H9 (cell line): Measurements from ENCODE around the gene ACAD10. TPM values are rescaled to one million over a fixed set of nuclear protein-coding genes. Genes with fewer than 3 reads are reported as not detected.

Source experiments
- DNase-seq: peaks from one replicate; pipeline ENCODE4 v3.0.0-alpha.2; 2017
- H2AFZ ChIP-seq: one replicate; pipeline ENCODE4 v1.6.1; 2013; ENCODE audit warnings: mild to moderate bottlenecking, low read length, control low read depth, moderate library complexity
- H2AK5ac ChIP-seq: 2 replicates; pipeline ENCODE4 v1.6.1; 2013; ENCODE audit warnings: low read length, control low read depth, mixed read lengths; ENCODE audit not compliant: insufficient read length
- H2BK120ac ChIP-seq: one replicate; pipeline ENCODE4 v1.6.1; 2013; ENCODE audit warnings: low read depth, mild to moderate bottlenecking, low read length, control low read depth, inconsistent platforms; ENCODE audit not compliant: poor library complexity, severe bottlenecking
- H2BK12ac ChIP-seq: 2 replicates; pipeline ENCODE4 v1.6.1; 2013; ENCODE audit warnings: low read length, control low read depth, mixed read lengths, low read depth; ENCODE audit not compliant: insufficient read length
- H2BK15ac ChIP-seq: 2 replicates; pipeline ENCODE4 v1.6.1; 2013; ENCODE audit warnings: low read depth, low read length, control low read depth
- H2BK20ac ChIP-seq: one replicate; pipeline ENCODE4 v1.6.1; 2013; ENCODE audit warnings: low read depth, mild to moderate bottlenecking, low read length, control low read depth, inconsistent platforms; ENCODE audit not compliant: poor library complexity, severe bottlenecking
- H2BK5ac ChIP-seq: 2 replicates; pipeline ENCODE4 v1.6.1; 2013; ENCODE audit warnings: low read length, control low read depth, mixed read lengths; ENCODE audit not compliant: insufficient read length
- H3K14ac ChIP-seq: 2 replicates; pipeline ENCODE4 v1.6.1; 2013; ENCODE audit warnings: low read length, control low read depth; ENCODE audit not compliant: insufficient read depth
- H3K18ac ChIP-seq: 2 replicates; pipeline ENCODE4 v1.6.1; 2013; ENCODE audit warnings: low read depth, mild to moderate bottlenecking, mixed read lengths, low read length, control low read depth; ENCODE audit not compliant: insufficient read length
- H3K23ac ChIP-seq: 2 replicates; pipeline ENCODE4 v1.6.1; 2013; ENCODE audit warnings: low read length, control low read depth, mixed read lengths, low read depth; ENCODE audit not compliant: insufficient read length
- H3K23me2 ChIP-seq: 2 replicates; pipeline ENCODE4 v1.6.1; 2013; ENCODE audit warnings: low read depth, mild to moderate bottlenecking, mixed read lengths, low read length, control low read depth; ENCODE audit not compliant: insufficient read length, poor library complexity, severe bottlenecking
- H3K27ac ChIP-seq: 2 replicates; pipeline ENCODE4 v1.5.1; 2013; ENCODE audit warnings: low read length, control low read depth, mixed read lengths, low read depth; ENCODE audit not compliant: insufficient read length
- H3K27me3 ChIP-seq: 2 replicates; pipeline ENCODE4 v1.6.1; 2013; ENCODE audit warnings: low read length, control low read depth, inconsistent platforms; ENCODE audit not compliant: insufficient read depth
- H3K4ac ChIP-seq: 2 replicates; pipeline ENCODE4 v1.6.1; 2013; ENCODE audit warnings: low read depth, mild to moderate bottlenecking, control low read depth, inconsistent platforms, low read length, moderate library complexity
- H3K4me1 ChIP-seq: 2 replicates; pipeline ENCODE4 v1.6.1; 2013; ENCODE audit warnings: low read length, control low read depth, inconsistent platforms; ENCODE audit not compliant: insufficient read depth
- H3K4me2 ChIP-seq: 2 replicates; pipeline ENCODE4 v1.6.1; 2013; ENCODE audit warnings: low read length, control low read depth, mixed read lengths; ENCODE audit not compliant: insufficient read length, insufficient read depth
- H3K56ac ChIP-seq: 2 replicates; pipeline ENCODE4 v1.6.1; 2013; ENCODE audit warnings: low read depth, mild to moderate bottlenecking, mixed read lengths, low read length, control low read depth; ENCODE audit not compliant: insufficient read length
- H3K79me1 ChIP-seq: 2 replicates; pipeline ENCODE4 v1.6.1; 2013; ENCODE audit warnings: low read depth, mild to moderate bottlenecking, moderate library complexity, low read length, control low read depth, inconsistent platforms; ENCODE audit not compliant: insufficient read depth, poor library complexity, severe bottlenecking
- H3K79me2 ChIP-seq: 2 replicates; pipeline ENCODE4 v1.6.1; 2013; ENCODE audit warnings: low read length, control low read depth, inconsistent platforms; ENCODE audit not compliant: insufficient read depth
- H3K9ac ChIP-seq: 2 replicates; pipeline ENCODE4 v1.6.1; 2013; ENCODE audit warnings: low read length, control low read depth, mixed read lengths; ENCODE audit not compliant: insufficient read length; ENCODE audit errors: extremely low read depth
- H3K9me3 ChIP-seq: one replicate; pipeline ENCODE4 v1.6.1; 2013; ENCODE audit warnings: low read depth, low read length, inconsistent platforms; ENCODE audit not compliant: control insufficient read depth
- H3T11ph ChIP-seq: one replicate; pipeline ENCODE4 v1.6.1; 2013; ENCODE audit warnings: mild to moderate bottlenecking, low read length, control low read depth, inconsistent platforms
- H4K20me1 ChIP-seq: one replicate; pipeline ENCODE4 v1.6.1; 2013; ENCODE audit not compliant: control insufficient read depth, insufficient read length, insufficient read depth
- H4K5ac ChIP-seq: 2 replicates; pipeline ENCODE4 v1.6.1; 2013; ENCODE audit warnings: low read depth, mild to moderate bottlenecking, mixed read lengths, low read length, control low read depth; ENCODE audit not compliant: insufficient read length
- H4K8ac ChIP-seq: replicated peaks from 2 replicates; pipeline ENCODE4 v1.6.1; 2013; ENCODE audit warnings: low read length, control low read depth, mixed read lengths, low read depth; ENCODE audit not compliant: insufficient read length
- H4K91ac ChIP-seq: 2 replicates; pipeline ENCODE4 v1.6.1; 2013; ENCODE audit warnings: low read depth, mild to moderate bottlenecking, moderate library complexity, mixed read lengths, low read length, control low read depth; ENCODE audit not compliant: insufficient read length
- H3K27ac Mint-ChIP-seq, 3 experiments: 2 replicates in 2 of 3; 3 replicates in 1 of 3; pipeline ENCODE4 v1.8.0; 2020 to 2021; ENCODE audit warnings: mixed read lengths in 3 of 3, mild to moderate bottlenecking in 1 of 3, moderate library complexity in 1 of 3
- H3K27me3 Mint-ChIP-seq: 2 replicates; pipeline ENCODE4 v1.8.0; 2021; ENCODE audit warnings: low read depth, mild to moderate bottlenecking, moderate library complexity, mixed read lengths
- H3K36me3 Mint-ChIP-seq, 3 experiments: 2 replicates in 2 of 3; 3 replicates in 1 of 3; pipeline ENCODE4 v1.8.0; 2020 to 2021; ENCODE audit warnings: low read depth in 3 of 3, mixed read lengths in 3 of 3; ENCODE audit not compliant: insufficient read depth in 1 of 3
- H3K4me1 Mint-ChIP-seq, 2 experiments: 2 replicates each; pipeline ENCODE4 v1.8.0; 2020; ENCODE audit warnings: mixed read lengths in 2 of 2
- H3K4me3 Mint-ChIP-seq, 2 experiments: 2 replicates in 1 of 2; 3 replicates in 1 of 2; pipeline ENCODE4 v1.8.0; 2020 to 2021; ENCODE audit warnings: mild to moderate bottlenecking in 2 of 2, mixed read lengths in 2 of 2, moderate library complexity in 1 of 2
- H3K9me3 Mint-ChIP-seq, 2 experiments: 2 replicates in 1 of 2; 3 replicates in 1 of 2; pipeline ENCODE4 v1.8.0; 2020; ENCODE audit warnings: mild to moderate bottlenecking in 2 of 2, mixed read lengths in 2 of 2, moderate library complexity in 1 of 2
- WGBS: extraction: QIAGEN DNeasy Blood & Tissue Kit; methylation state at CpG from one replicate; pipeline ENCODE4 v1.1.7; 2013; ENCODE audit warnings: missing lambda C conversion rate, low lambda C conversion rate, mixed read lengths; ENCODE audit not compliant: insufficient read length; ENCODE audit errors: extremely low coverage; 5-methylcytosine and 5-hydroxymethylcytosine counted together
- total RNA-seq: library from RNA; stranded (reverse); gene quantifications from 2 replicates; pipeline ENCODE4 v1.2.1, GENCODE V29; 2021
- TF ChIP-seq, protein P1 (sequence below): fragments of 200-600 bp; sonication (generic); conservative IDR thresholded peaks from 3 replicates; pipeline ENCODE4 v1.8.0; 2021; ENCODE audit warnings: antibody characterized with exemption, mild to moderate bottlenecking

Gene ACAD10
- total RNA-seq, 1 experiment from 2014 or later, result 25.7 TPM

GRCh38 chr12:111741235-111741812 lies 55.5 kb downstream of the ACAD10 start:
- Mint-ChIP-seq H3K27ac (peak overlapping the region in 1 of 3 experiments; percentile 58; a peak in 1 of 7 replicates), H3K9me3 (no peaks in the 10 kb centered on the region), H3K27me3 (no peaks in the 10 kb centered on the region), H3K4me1 (no peaks in the 10 kb centered on the region), H3K36me3 (peaks cover 13 to 29% (median 26%) of the 10 kb centered on the region in 3 experiments), H3K4me3 (no peak overlapping the region)
- H2BK5ac ChIP-seq, result no peak overlapping the region
- H3K79me2 ChIP-seq, result no peaks in the 10 kb centered on the region
- H4K8ac ChIP-seq, result no peak overlapping the region
- no peak overlapping the region for H2BK20ac ChIP-seq
- no peaks in the 10 kb centered on the region; the same call in 1 of the 2 replicates for H3K4me1 ChIP-seq
- H2BK12ac ChIP-seq, result no peak overlapping the region
- H3K27me3 ChIP-seq, result no peaks in the 10 kb centered on the region
- H2AFZ ChIP-seq, result no peak overlapping the region
- no peaks in the 10 kb centered on the region for H4K20me1 ChIP-seq
- TF ChIP-seq, protein P1, sequence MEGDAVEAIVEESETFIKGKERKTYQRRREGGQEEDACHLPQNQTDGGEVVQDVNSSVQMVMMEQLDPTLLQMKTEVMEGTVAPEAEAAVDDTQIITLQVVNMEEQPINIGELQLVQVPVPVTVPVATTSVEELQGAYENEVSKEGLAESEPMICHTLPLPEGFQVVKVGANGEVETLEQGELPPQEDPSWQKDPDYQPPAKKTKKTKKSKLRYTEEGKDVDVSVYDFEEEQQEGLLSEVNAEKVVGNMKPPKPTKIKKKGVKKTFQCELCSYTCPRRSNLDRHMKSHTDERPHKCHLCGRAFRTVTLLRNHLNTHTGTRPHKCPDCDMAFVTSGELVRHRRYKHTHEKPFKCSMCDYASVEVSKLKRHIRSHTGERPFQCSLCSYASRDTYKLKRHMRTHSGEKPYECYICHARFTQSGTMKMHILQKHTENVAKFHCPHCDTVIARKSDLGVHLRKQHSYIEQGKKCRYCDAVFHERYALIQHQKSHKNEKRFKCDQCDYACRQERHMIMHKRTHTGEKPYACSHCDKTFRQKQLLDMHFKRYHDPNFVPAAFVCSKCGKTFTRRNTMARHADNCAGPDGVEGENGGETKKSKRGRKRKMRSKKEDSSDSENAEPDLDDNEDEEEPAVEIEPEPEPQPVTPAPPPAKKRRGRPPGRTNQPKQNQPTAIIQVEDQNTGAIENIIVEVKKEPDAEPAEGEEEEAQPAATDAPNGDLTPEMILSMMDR, result no peak
- H2BK120ac ChIP-seq, result no peak overlapping the region
- no peak overlapping the region for H3K18ac ChIP-seq
- no peak overlapping the region for H3K23ac ChIP-seq
- H2BK15ac ChIP-seq, result no peak overlapping the region
- no peaks in the 10 kb centered on the region for H3K9me3 ChIP-seq
- no peak overlapping the region for H3K4me2 ChIP-seq
- H3K56ac ChIP-seq, result no peak overlapping the region
- H3K9ac ChIP-seq, result no peak overlapping the region
- H3K27ac ChIP-seq, result no peak overlapping the region
- no peak overlapping the region for H3K14ac ChIP-seq
- no peaks in the 10 kb centered on the region for H3K23me2 ChIP-seq
- no peak overlapping the region for H3T11ph ChIP-seq
- H3K79me1 ChIP-seq, result no peaks in the 10 kb centered on the region
- DNase-seq, result no peak
- no CpG with 5 or more reads among the region's 4 CpGs for WGBS
- no peak overlapping the region for H3K4ac ChIP-seq
- H4K5ac ChIP-seq, result no peak overlapping the region
- no peak overlapping the region for H4K91ac ChIP-seq
- no peak overlapping the region for H2AK5ac ChIP-seq
